SK-N-SH (cell line): Measurements from ENCODE around the gene NUDCD3. TPM values are rescaled to one million over a fixed set of nuclear protein-coding genes. Genes with fewer than 3 reads are reported as not detected.

Experiments used
- CTCF ChIA-PET: fragments of 300-600, 350-600 bp; formaldehyde crosslinking; extraction: SDS; loops from one replicate; lab custom pipeline; 2021; lab: Yijun Ruan, JAX
- POLR2A ChIA-PET: fragments of 350-600 bp; sonication (Branson Sonifier 250); formaldehyde crosslinking; extraction: SDS; loops from one replicate; lab custom pipeline; 2020; ENCODE audit warnings: antibody characterized with exemption, inconsistent platforms; lab: Yijun Ruan, JAX
- DNase-seq: peaks from one replicate; pipeline ENCODE4 v3.0.0; 2012
- H2AFZ ChIP-seq: fragments of 200-600 bp; sonication (generic); 2 replicates; pipeline ENCODE4 v1.8.1; 2016; ENCODE audit warnings: antibody characterized with exemption, mild to moderate bottlenecking, low read depth
- H3F3A ChIP-seq: fragments of 200-600 bp; sonication (generic); replicated peaks from 2 replicates; pipeline ENCODE3; 2016; ENCODE audit warnings: antibody characterized with exemption, mild to moderate bottlenecking; ENCODE audit not compliant: insufficient read depth
- H3K27ac ChIP-seq, 2 experiments: fragments of 200-500 bp in 1 of 2; fragments of 200-600 bp in 1 of 2; sonication (Bioruptor generic) in 1 of 2; sonication (generic), shearing (Covaris generic) in 1 of 2; 2 replicates each; pipeline versions ENCODE4 v1.5.1 to v1.6.1; 2014 to 2016; ENCODE audit warnings: low read depth in 2 of 2, inconsistent platforms in 1 of 2, low read length in 1 of 2, mild to moderate bottlenecking in 1 of 2, mixed read lengths in 1 of 2
- H3K27me3 ChIP-seq: fragments of 200-600 bp; sonication (generic), shearing (Covaris generic); 2 replicates; pipeline ENCODE4 v1.6.1; 2016; ENCODE audit warnings: mixed run types; ENCODE audit not compliant: insufficient read depth
- H3K36me3 ChIP-seq, 2 experiments: fragments of 200-500 bp in 1 of 2; fragments of 200-600 bp in 1 of 2; sonication (Bioruptor generic) in 1 of 2; sonication (generic) in 1 of 2; replicated peaks in 1 of 2; 2 replicates each; pipeline versions ENCODE3 to v1.5.1; 2014 to 2016; ENCODE audit warnings: low read length in 1 of 2, mild to moderate bottlenecking in 1 of 2; ENCODE audit not compliant: insufficient read depth in 2 of 2, control insufficient read depth in 1 of 2
- H3K4me1 ChIP-seq, 2 experiments: fragments of 200-500 bp in 1 of 2; fragments of 200-600 bp in 1 of 2; sonication (Bioruptor generic) in 1 of 2; sonication (generic), shearing (Covaris generic) in 1 of 2; 2 replicates each; pipeline versions ENCODE4 v1.5.1 to v1.6.1; 2014 to 2016; ENCODE audit warnings: low read depth in 1 of 2, low read length in 1 of 2, mixed run types in 1 of 2; ENCODE audit not compliant: insufficient read depth in 2 of 2, control insufficient read depth in 1 of 2
- H3K4me2 ChIP-seq: fragments of 200-600 bp; sonication (generic), shearing (Covaris generic); 2 replicates; pipeline ENCODE4 v1.6.1; 2017; ENCODE audit warnings: mixed run types
- H3K4me3 ChIP-seq, 2 experiments: fragments of 200-500 bp in 1 of 2; fragments of 200-600 bp in 1 of 2; sonication (Bioruptor generic) in 1 of 2; sonication (generic), shearing (Covaris generic) in 1 of 2; 2 replicates each; pipeline versions ENCODE4 v1.5.1 to v1.8.1; 2014 to 2016; ENCODE audit warnings: low read depth in 2 of 2, inconsistent platforms in 1 of 2, low read length in 1 of 2, mild to moderate bottlenecking in 1 of 2, mixed read lengths in 1 of 2, moderate library complexity in 1 of 2
- H3K79me2 ChIP-seq: fragments of 200-600 bp; sonication (generic); 2 replicates; pipeline ENCODE4 v1.8.1; 2017; ENCODE audit warnings: mild to moderate bottlenecking; ENCODE audit not compliant: insufficient read depth
- H3K9ac ChIP-seq: fragments of 200-600 bp; sonication (generic); 2 replicates; pipeline ENCODE4 v1.6.1; 2017; ENCODE audit warnings: mixed run types
- H3K9me2 ChIP-seq: fragments of 200-600 bp; sonication (generic); 2 replicates; pipeline ENCODE4 v1.6.1; 2017; ENCODE audit warnings: mixed run types
- H3K9me3 ChIP-seq: fragments of 200-600 bp; sonication (generic); 2 replicates; pipeline ENCODE4 v1.6.1; 2017; ENCODE audit warnings: mixed run types, mild to moderate bottlenecking, moderate library complexity
- H4K20me1 ChIP-seq: fragments of 200-600 bp; sonication (generic); 2 replicates; pipeline ENCODE4 v1.6.1; 2017; ENCODE audit warnings: mild to moderate bottlenecking, mixed run types; ENCODE audit not compliant: insufficient read depth
- CHD2 ChIP-seq: fragments of 150-350 bp; IDR thresholded peaks from 2 replicates; pipeline ENCODE4 v1.6.1; 2018; ENCODE audit warnings: low read length; ENCODE audit not compliant: partially characterized antibody
- ELF1 ChIP-seq: IDR thresholded peaks from 2 replicates; pipeline ENCODE4 v1.4.0; 2012
- FOSL2 ChIP-seq: IDR thresholded peaks from 2 replicates; pipeline ENCODE4 v1.4.0; 2012; ENCODE audit warnings: low read depth, mild to moderate bottlenecking, moderate library complexity, borderline replicate concordance
- FOXJ3 ChIP-seq: sonication (generic); formaldehyde crosslinking; IDR thresholded peaks from 2 replicates; pipeline ENCODE4 v1.5.1; 2020; ENCODE audit warnings: mild to moderate bottlenecking, missing genetic modification reagents
- FOXM1 ChIP-seq: IDR thresholded peaks from 2 replicates; pipeline ENCODE4 v1.4.0; 2012; ENCODE audit warnings: low read depth, mild to moderate bottlenecking
- GABPA ChIP-seq: IDR thresholded peaks from 2 replicates; pipeline ENCODE4 v1.4.0; 2012; ENCODE audit warnings: low read depth, mild to moderate bottlenecking
- JUND ChIP-seq: IDR thresholded peaks from 2 replicates; pipeline ENCODE4 v1.4.0; 2012
- NRF1 ChIP-seq: IDR thresholded peaks from 2 replicates; pipeline ENCODE4 v1.6.1; 2012; ENCODE audit warnings: low read depth, mild to moderate bottlenecking, low read length
- RAD21 ChIP-seq: IDR thresholded peaks from 2 replicates; pipeline ENCODE4 v1.6.1; 2012; ENCODE audit warnings: mild to moderate bottlenecking, low read length
- RXRA ChIP-seq: IDR thresholded peaks from 2 replicates; pipeline ENCODE4 v1.4.0; 2012; ENCODE audit warnings: low read depth, mild to moderate bottlenecking, borderline replicate concordance
- SIN3A ChIP-seq: IDR thresholded peaks from 2 replicates; pipeline ENCODE4 v1.6.1; 2012; ENCODE audit warnings: low read depth, mild to moderate bottlenecking, low read length, moderate library complexity, borderline replicate concordance
- SMC3 ChIP-seq: IDR thresholded peaks from 2 replicates; pipeline ENCODE4 v1.6.1; 2012; ENCODE audit warnings: low read depth, low read length, improper control_type of control experiment
- TCF12 ChIP-seq: IDR thresholded peaks from 2 replicates; pipeline ENCODE4 v1.4.0; 2012
- TEAD4 ChIP-seq: IDR thresholded peaks from 2 replicates; pipeline ENCODE4 v1.4.0; 2012; ENCODE audit warnings: mild to moderate bottlenecking, borderline replicate concordance; ENCODE audit not compliant: insufficient read depth
- USF2 ChIP-seq: fragments of 150-350 bp; IDR thresholded peaks from 2 replicates; pipeline ENCODE4 v1.6.1; 2017; ENCODE audit warnings: antibody characterized with exemption, low read length, low read depth, borderline replicate concordance
- WGBS: methylation state at CpG from one replicate; pipeline ENCODE4 v1.1.6; 2017; ENCODE audit warnings: low lambda C conversion rate; 5-methylcytosine and 5-hydroxymethylcytosine counted together
- polyA plus RNA-seq, 3 experiments: library from polyadenylated mRNA; depleted of rRNA; stranded (reverse); fragments of >200 nt; gene quantifications; 2 replicates each; pipeline ENCODE4 v1.2.3, GENCODE V29; 2012
- TF ChIP-seq, protein P1 (sequence below): IDR thresholded peaks from 2 replicates; pipeline ENCODE4 v1.4.0; 2012; ENCODE audit warnings: low read depth, borderline replicate concordance
- TF ChIP-seq, protein P2 (sequence below): IDR thresholded peaks from 2 replicates; pipeline ENCODE4 v1.4.0; 2012; ENCODE audit warnings: low read depth
- TF ChIP-seq, protein P3 (sequence below): IDR thresholded peaks from 2 replicates; pipeline ENCODE4; 2012

NUDCD3 gene
- polyA plus RNA-seq, 1 of the 3 experiments (the other 2 are of a cell fraction): 66.0 TPM

DNA sequence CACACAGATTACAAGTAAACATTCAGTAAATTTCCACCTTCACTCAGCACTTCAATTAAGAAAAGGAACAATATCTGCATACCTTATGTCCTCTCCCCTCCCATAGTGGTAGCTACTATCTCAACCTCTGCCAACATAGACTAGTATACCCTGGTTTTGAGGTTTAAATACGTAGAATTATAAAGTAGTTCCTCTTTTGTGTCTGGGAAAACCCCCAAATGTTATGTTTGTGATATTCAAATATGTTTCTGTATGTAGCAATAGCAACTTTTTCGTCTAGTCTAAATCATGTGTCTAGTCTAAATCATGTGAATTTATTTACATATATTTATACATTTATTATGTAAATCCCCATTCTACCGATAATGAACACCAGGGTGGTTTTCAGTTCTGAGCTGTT is 151.9 kb downstream of the NUDCD3 start:
- no peak overlapping the region for H2AFZ ChIP-seq
- H3K79me2 ChIP-seq: no peaks in the 10 kb centered on the region
- no peak overlapping the region for H3K4me3 ChIP-seq
- H3F3A ChIP-seq: no peaks in the 10 kb centered on the region
- H3K36me3 ChIP-seq: no peaks in the 10 kb centered on the region
- H3K27ac ChIP-seq: no peak overlapping the region
- no peak overlapping the region for H3K9ac ChIP-seq
- no peak for TF ChIP-seq TEAD4
- no peak for TF ChIP-seq JUND
- TF ChIP-seq, all 33 proteins: peak for 0
- ChIA-PET CTCF (interaction anchor here (2.8 kb wide), 1 partner anchor 9 kb away, joined by 9 read pairs; no protein-coding TSS in a partner anchor), POLR2A (no interaction called here)
- H3K9me3 ChIP-seq: peaks cover 2% of the 10 kb centered on the region; the same call in 1 of the 2 replicates
- H3K27me3 ChIP-seq: 0 out of 2 replicates have a peak, but pooled peaks cover 13% of the 10 kb centered on the region
- no peak overlapping the region for H3K4me2 ChIP-seq
- H3K9me2 ChIP-seq: no peaks in the 10 kb centered on the region
- WGBS: 38% methylated on average over 3 of the region's 3 CpGs
- no peaks in the 10 kb centered on the region for H4K20me1 ChIP-seq
- no peak for DNase-seq
- peaks cover 0 to 7% of the 10 kb centered on the region in 2 experiments; a peak in 1 of 4 replicates for H3K4me1 ChIP-seq

- POLR2A ChIA-PET: no interaction called here
- no peak overlapping the region for H2AFZ ChIP-seq
- H3K36me3 ChIP-seq: no peaks in the 10 kb centered on the region
- WGBS: 61% methylated on average over 11 of the region's 11 CpGs
- H3K9me3 ChIP-seq: peaks cover 2% of the 10 kb centered on the region; the same call in 1 of the 2 replicates
- no peak overlapping the region for H3K4me3 ChIP-seq
- no peak overlapping the region for H3K27ac ChIP-seq
- TF ChIP-seq RAD21 (no peak), ELF1 (no peak), SMC3 (no peak), CHD2 (no peak), NRF1 (no peak), USF2 (no peak), RXRA (no peak), TCF12 (no peak)
- H3K4me1 ChIP-seq: peaks cover 0 to 7% of the 10 kb centered on the region in 2 experiments; a peak in 1 of 4 replicates
- H3K27me3 ChIP-seq: 0 out of 2 replicates have a peak, but pooled peaks cover 13% of the 10 kb centered on the region
- CTCF ChIA-PET: interaction anchor here (2.8 kb wide), 1 partner anchor 11 kb away, joined by 9 read pairs; no protein-coding TSS in a partner anchor
- DNase-seq: no peak
- no peaks in the 10 kb centered on the region for H3K9me2 ChIP-seq
- no peaks in the 10 kb centered on the region for H4K20me1 ChIP-seq
- H3K79me2 ChIP-seq: no peaks in the 10 kb centered on the region
- no peaks in the 10 kb centered on the region for H3F3A ChIP-seq
- H3K4me2 ChIP-seq: no peak overlapping the region
- no peak overlapping the region for H3K9ac ChIP-seq
These were observed 154.0 kb downstream of the NUDCD3 start for GRCh38 chr7:44336491-44336890.

GRCh38 chr7:44335184-44335583 is 155.3 kb downstream of the NUDCD3 start:
- Histone ChIP-seq H3K27me3 (peaks cover 14% of the 10 kb centered on the region; the same call in 1 of the 2 replicates), H3K4me3 (no peak overlapping the region), H2AFZ (no peak overlapping the region), H3K9ac (no peak overlapping the region), H3K27ac (no peak overlapping the region), H3K36me3 (no peaks in the 10 kb centered on the region), H4K20me1 (no peaks in the 10 kb centered on the region), H3K4me1 (peaks cover 0 to 7% of the 10 kb centered on the region in 2 experiments; a peak in 1 of 4 replicates), H3K4me2 (no peak overlapping the region), H3K79me2 (no peaks in the 10 kb centered on the region), H3K9me3 (peaks cover 2% of the 10 kb centered on the region; the same call in 1 of the 2 replicates), H3K9me2 (no peaks in the 10 kb centered on the region), H3F3A (no peaks in the 10 kb centered on the region)
- CTCF ChIA-PET: interaction anchor here (0.7 to 1.3 kb wide), 3 partner anchors 10 to 128 kb away, joined by 3 to 4 read pairs (median 3); no protein-coding TSS in a partner anchor
- 55% methylated on average over 4 of the region's 4 CpGs for WGBS
- DNase-seq: no peak
- POLR2A ChIA-PET: no interaction called here
- TF ChIP-seq, protein P1, sequence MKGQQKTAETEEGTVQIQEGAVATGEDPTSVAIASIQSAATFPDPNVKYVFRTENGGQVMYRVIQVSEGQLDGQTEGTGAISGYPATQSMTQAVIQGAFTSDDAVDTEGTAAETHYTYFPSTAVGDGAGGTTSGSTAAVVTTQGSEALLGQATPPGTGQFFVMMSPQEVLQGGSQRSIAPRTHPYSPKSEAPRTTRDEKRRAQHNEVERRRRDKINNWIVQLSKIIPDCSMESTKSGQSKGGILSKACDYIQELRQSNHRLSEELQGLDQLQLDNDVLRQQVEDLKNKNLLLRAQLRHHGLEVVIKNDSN: no peak
- TF ChIP-seq GABPA (no peak), SIN3A (no peak), RXRA (no peak), JUND (no peak), USF2 (no peak), FOXJ3 (CRISPR knock-in tag) (no peak), FOSL2 (no peak), RAD21 (no peak), FOXM1 (no peak), TCF12 (no peak), CHD2 (no peak)
- TF ChIP-seq, protein P2, sequence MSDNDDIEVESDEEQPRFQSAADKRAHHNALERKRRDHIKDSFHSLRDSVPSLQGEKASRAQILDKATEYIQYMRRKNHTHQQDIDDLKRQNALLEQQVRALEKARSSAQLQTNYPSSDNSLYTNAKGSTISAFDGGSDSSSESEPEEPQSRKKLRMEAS: no peak
- TF ChIP-seq, protein P3, sequence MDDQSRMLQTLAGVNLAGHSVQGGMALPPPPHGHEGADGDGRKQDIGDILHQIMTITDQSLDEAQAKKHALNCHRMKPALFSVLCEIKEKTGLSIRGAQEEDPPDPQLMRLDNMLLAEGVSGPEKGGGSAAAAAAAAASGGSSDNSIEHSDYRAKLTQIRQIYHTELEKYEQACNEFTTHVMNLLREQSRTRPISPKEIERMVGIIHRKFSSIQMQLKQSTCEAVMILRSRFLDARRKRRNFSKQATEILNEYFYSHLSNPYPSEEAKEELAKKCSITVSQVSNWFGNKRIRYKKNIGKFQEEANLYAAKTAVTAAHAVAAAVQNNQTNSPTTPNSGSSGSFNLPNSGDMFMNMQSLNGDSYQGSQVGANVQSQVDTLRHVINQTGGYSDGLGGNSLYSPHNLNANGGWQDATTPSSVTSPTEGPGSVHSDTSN: no peak
